ENCODE data around the gene DNAAF9.

DNAAF9 gene

GRCh38 chr20:3412600-3413392, 5.3 kb upstream of the DNAAF9 start:
- no peak for DNase-seq (ENCODE audit: low read depth in 2 of 2)

GRCh38 chr20:3410464-3410863, 3.0 kb upstream of the DNAAF9 start:
- no peak for DNase-seq (ENCODE audit: low read depth in 2 of 2)

- no peak for DNase-seq (ENCODE audit: low read depth in 2 of 2)
Measured at GRCh38 chr20:3409417-3409816, 1.9 kb upstream of the DNAAF9 start.

GRCh38 chr20:3407771-3408637, 535 bp upstream of the DNAAF9 start:
- peak; percentile 25 to 39 for DNase-seq (ENCODE audit: low read depth in 2 of 2)

- DNase-seq (ENCODE audit: low read depth in 2 of 2) = no peak
Measured at GRCh38 chr20:3406481-3407039, 909 bp downstream of the DNAAF9 start.

GRCh38 chr20:3405696-3406358, 1.6 kb downstream of the DNAAF9 start:
- no peak for DNase-seq (ENCODE audit: low read depth in 2 of 2)

- DNase-seq (ENCODE audit: low read depth in 2 of 2) = no peak
Measured at GRCh38 chr20:3405139-3405538, 2.3 kb downstream of the DNAAF9 start.

GRCh38 chr20:3404402-3404801, 3.1 kb downstream of the DNAAF9 start:
- no peak for DNase-seq (ENCODE audit: low read depth in 2 of 2)

- no peak for DNase-seq (ENCODE audit: low read depth in 2 of 2)
Measured at GRCh38 chr20:3403741-3404140, 3.7 kb downstream of the DNAAF9 start.

GRCh38 chr20:3402453-3402852, 5.0 kb downstream of the DNAAF9 start:
- no peak for DNase-seq (ENCODE audit: low read depth in 2 of 2)

- no peak for DNase-seq (ENCODE audit: low read depth in 2 of 2)
Measured at GRCh38 chr20:3400260-3401155, 7.0 kb downstream of the DNAAF9 start.

GRCh38 chr20:3398681-3399252, 8.7 kb downstream of the DNAAF9 start:
- no peak for DNase-seq (ENCODE audit: low read depth in 2 of 2)

GRCh38 chr20:3396492-3396891, 11.0 kb downstream of the DNAAF9 start:
- no peak for DNase-seq (ENCODE audit: low read depth in 2 of 2)

GRCh38 chr20:3392756-3393155, 14.7 kb downstream of the DNAAF9 start:
- no peak for DNase-seq (ENCODE audit: low read depth in 2 of 2)

GRCh38 chr20:3390759-3391425, 16.6 kb downstream of the DNAAF9 start:
- DNase-seq (ENCODE audit: low read depth in 2 of 2) = no peak

GRCh38 chr20:3383878-3384495, 23.5 kb downstream of the DNAAF9 start:
- no peak for DNase-seq (ENCODE audit: low read depth in 2 of 2)

GRCh38 chr20:3382836-3383235, 24.6 kb downstream of the DNAAF9 start:
- no peak for DNase-seq (ENCODE audit: low read depth in 2 of 2)

- no peak for DNase-seq (ENCODE audit: low read depth in 2 of 2)
Measured at GRCh38 chr20:3380228-3381070, 27.0 kb downstream of the DNAAF9 start.

GRCh38 chr20:3378138-3378537, 29.3 kb downstream of the DNAAF9 start:
- DNase-seq (ENCODE audit: low read depth in 2 of 2) = no peak
